ENCODE results near the gene APBB1. TPM values are rescaled to one million over a fixed set of nuclear protein-coding genes. Genes with fewer than 3 reads are reported as not detected.

Gene APBB1
- total and polyA plus RNA-seq, 2 of the 4 experiments (the other 2 are of a cell fraction), result 39.4 to 44.1 TPM

DNA sequence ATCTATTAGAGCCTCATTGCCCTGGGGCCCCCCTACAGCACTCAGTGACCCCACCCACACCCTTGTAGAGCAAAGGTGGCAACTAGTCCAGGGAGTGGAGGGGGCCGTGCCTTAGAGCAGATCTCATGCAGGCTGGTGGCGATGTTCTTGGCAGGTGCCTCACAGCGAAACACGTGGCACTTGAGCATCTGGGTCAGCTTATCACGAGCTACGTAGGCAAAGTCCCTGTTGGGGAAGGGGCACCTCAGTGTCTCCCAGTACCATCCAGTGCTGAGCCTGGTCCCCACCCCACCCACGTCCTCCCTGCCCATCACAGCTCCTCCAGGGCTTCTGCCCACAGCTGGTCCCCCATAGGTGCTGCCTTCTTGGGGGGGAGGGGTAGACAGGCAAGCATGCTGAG, 17.4 kb downstream of the APBB1 start:
- no peak for ATAC-seq (ENCODE audit: low read depth)
- no peaks in the 10 kb centered on the region for H3K27me3 ChIP-seq (ENCODE audit: control insufficient read depth, insufficient read depth, low read length)
- 94% methylated on average over 3 of the region's 7 CpGs; no CpG with 5 or more reads in 1 of the 2 experiments for WGBS, 2 experiments (ENCODE audit: extremely low coverage in 2 of 2, insufficient read length in 1 of 2)
- no TSS peak for BruUV-seq (replicated peaks)
- no peak overlapping the region for H3K9ac ChIP-seq (ENCODE audit: low read depth, low read length)
- CTCF ChIA-PET, result no interaction called here
- no peak overlapping the region for H3K4me3 ChIP-seq (ENCODE audit: insufficient read depth, low read depth, low read length)
- POLR2A ChIA-PET (ENCODE audit: unreplicated experiment), result no interaction called here
- H2AK9ac ChIP-seq (replicated peaks; ENCODE audit: low read depth, low read length, poor library complexity), result no peak overlapping the region
- no peak overlapping the region for H3K18ac ChIP-seq (ENCODE audit: low read depth, low read length)
- no peak for DNase-seq
- no peaks in the 10 kb centered on the region for H3K9me3 ChIP-seq (ENCODE audit: control insufficient read depth, insufficient read depth, low read length)
- H3K4ac ChIP-seq (ENCODE audit: low read depth, low read length), result no peak overlapping the region
- no peak overlapping the region for H4K8ac ChIP-seq (ENCODE audit: low read depth in 2 of 2, low read length in 2 of 2)
- H3K36me3 ChIP-seq (ENCODE audit: control insufficient read depth, insufficient read depth, low read length), result peaks cover 26% of the 10 kb centered on the region
- intact Hi-C loops (cut with micrococcal nuclease) (no loop called here), dilution Hi-C loops (cut with HindIII; ENCODE audit: low sequenced_read_pairs, unreplicated experiment) (no loop called here), in situ Hi-C loops (cut with MboI; ENCODE audit: low sequenced_read_pairs) (no loop called here)
- H3K9me1 ChIP-seq (ENCODE audit: insufficient read depth, low read length), result peaks cover 50% of the 10 kb centered on the region
- no peak overlapping the region for H3K4me2 ChIP-seq (ENCODE audit: low read depth, low read length)
- H3K27ac ChIP-seq (ENCODE audit: insufficient read depth, low read length), result no peak overlapping the region
- H4K20me1 ChIP-seq (ENCODE audit: insufficient read depth, low read length), result peaks cover 8% of the 10 kb centered on the region; the same call in 1 of the 2 replicates
- H2BK20ac ChIP-seq (ENCODE audit: low read depth, low read length), result no peak overlapping the region
- H2BK120ac ChIP-seq (ENCODE audit: low read depth, low read length), result no peak overlapping the region
- no peak overlapping the region for H3K14ac ChIP-seq (replicated peaks; ENCODE audit: low read depth, low read length)
- H2AFZ ChIP-seq (replicated peaks; ENCODE audit: low read length, poor library complexity), result no peak overlapping the region
- H3K23ac ChIP-seq (ENCODE audit: low read depth, low read length), result no peak overlapping the region
- no peak overlapping the region for H4K5ac ChIP-seq (ENCODE audit: low read depth, low read length)
- no peak for TF ChIP-seq RFX5 (IDR thresholded peaks at IDR 0.05; ENCODE audit: low read depth, low read length)
- no peak for TF ChIP-seq RCOR1 (IDR thresholded peaks at IDR 0.05; ENCODE audit: insufficient replicate concordance, low read length)
- no peak for TF ChIP-seq MAFK (IDR thresholded peaks at IDR 0.05; ENCODE audit: low read depth, low read length)
- TF ChIP-seq FOS (IDR thresholded peaks at IDR 0.05; ENCODE audit: low read depth, low read length), result no peak
- no peak for TF ChIP-seq MXI1 (IDR thresholded peaks at IDR 0.05; ENCODE audit: borderline replicate concordance, low read depth, low read length)
- no peak for TF ChIP-seq RAD21 (IDR thresholded peaks at IDR 0.05; ENCODE audit: low read length)
- no peak for TF ChIP-seq MAZ (IDR thresholded peaks at IDR 0.05; ENCODE audit: borderline replicate concordance, low read depth, low read length)
- no peak for TF ChIP-seq CEBPB (IDR thresholded peaks at IDR 0.05; ENCODE audit: low read depth, low read length)
- no peak for TF ChIP-seq CHD1 (IDR thresholded peaks at IDR 0.05; ENCODE audit: low read depth, low read length)
- no peak for TF ChIP-seq BHLHE40 (IDR thresholded peaks at IDR 0.05; ENCODE audit: low read depth, low read length)
- TF ChIP-seq POLR2A (IDR thresholded peaks at IDR 0.05; ENCODE audit: low read depth, low read length), result no peak
- no peak for TF ChIP-seq NFE2L2 (IDR thresholded peaks at IDR 0.05; ENCODE audit: low read depth, low read length)
- TF ChIP-seq, protein P1, sequence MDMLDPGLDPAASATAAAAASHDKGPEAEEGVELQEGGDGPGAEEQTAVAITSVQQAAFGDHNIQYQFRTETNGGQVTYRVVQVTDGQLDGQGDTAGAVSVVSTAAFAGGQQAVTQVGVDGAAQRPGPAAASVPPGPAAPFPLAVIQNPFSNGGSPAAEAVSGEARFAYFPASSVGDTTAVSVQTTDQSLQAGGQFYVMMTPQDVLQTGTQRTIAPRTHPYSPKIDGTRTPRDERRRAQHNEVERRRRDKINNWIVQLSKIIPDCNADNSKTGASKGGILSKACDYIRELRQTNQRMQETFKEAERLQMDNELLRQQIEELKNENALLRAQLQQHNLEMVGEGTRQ (IDR thresholded peaks at IDR 0.05; ENCODE audit: low read depth, low read length), result no peak
- TF ChIP-seq SMC3 (IDR thresholded peaks at IDR 0.05; ENCODE audit: low read depth, low read length), result no peak
- TF ChIP-seq, protein P2, sequence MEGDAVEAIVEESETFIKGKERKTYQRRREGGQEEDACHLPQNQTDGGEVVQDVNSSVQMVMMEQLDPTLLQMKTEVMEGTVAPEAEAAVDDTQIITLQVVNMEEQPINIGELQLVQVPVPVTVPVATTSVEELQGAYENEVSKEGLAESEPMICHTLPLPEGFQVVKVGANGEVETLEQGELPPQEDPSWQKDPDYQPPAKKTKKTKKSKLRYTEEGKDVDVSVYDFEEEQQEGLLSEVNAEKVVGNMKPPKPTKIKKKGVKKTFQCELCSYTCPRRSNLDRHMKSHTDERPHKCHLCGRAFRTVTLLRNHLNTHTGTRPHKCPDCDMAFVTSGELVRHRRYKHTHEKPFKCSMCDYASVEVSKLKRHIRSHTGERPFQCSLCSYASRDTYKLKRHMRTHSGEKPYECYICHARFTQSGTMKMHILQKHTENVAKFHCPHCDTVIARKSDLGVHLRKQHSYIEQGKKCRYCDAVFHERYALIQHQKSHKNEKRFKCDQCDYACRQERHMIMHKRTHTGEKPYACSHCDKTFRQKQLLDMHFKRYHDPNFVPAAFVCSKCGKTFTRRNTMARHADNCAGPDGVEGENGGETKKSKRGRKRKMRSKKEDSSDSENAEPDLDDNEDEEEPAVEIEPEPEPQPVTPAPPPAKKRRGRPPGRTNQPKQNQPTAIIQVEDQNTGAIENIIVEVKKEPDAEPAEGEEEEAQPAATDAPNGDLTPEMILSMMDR (conservative IDR thresholded peaks at IDR 0.05; ENCODE audit: low read depth, low read length), result no peak
- TF ChIP-seq, protein P3, sequence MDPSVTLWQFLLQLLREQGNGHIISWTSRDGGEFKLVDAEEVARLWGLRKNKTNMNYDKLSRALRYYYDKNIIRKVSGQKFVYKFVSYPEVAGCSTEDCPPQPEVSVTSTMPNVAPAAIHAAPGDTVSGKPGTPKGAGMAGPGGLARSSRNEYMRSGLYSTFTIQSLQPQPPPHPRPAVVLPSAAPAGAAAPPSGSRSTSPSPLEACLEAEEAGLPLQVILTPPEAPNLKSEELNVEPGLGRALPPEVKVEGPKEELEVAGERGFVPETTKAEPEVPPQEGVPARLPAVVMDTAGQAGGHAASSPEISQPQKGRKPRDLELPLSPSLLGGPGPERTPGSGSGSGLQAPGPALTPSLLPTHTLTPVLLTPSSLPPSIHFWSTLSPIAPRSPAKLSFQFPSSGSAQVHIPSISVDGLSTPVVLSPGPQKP (IDR thresholded peaks at IDR 0.05; ENCODE audit: borderline replicate concordance, low read depth, low read length), result no peak
- H3K4me1 ChIP-seq (ENCODE audit: control insufficient read depth, insufficient read depth, low read length), result peaks cover 17% of the 10 kb centered on the region
- no peak overlapping the region for H2BK15ac ChIP-seq (ENCODE audit: low read depth, low read length)
- no peak overlapping the region for H3K56ac ChIP-seq (ENCODE audit: extremely low read depth, insufficient read depth, low read length)
- H2BK5ac ChIP-seq (ENCODE audit: low read depth, low read length, poor library complexity, severe bottlenecking), result no peak overlapping the region
- no peak overlapping the region for H4K91ac ChIP-seq (ENCODE audit: insufficient read depth, low read depth, low read length)
- H2AK5ac ChIP-seq (ENCODE audit: low read depth, low read length), result no peak overlapping the region
- H3K79me1 ChIP-seq (ENCODE audit: low read depth in 1 of 2, low read length in 2 of 2), result peaks cover 4 to 13% of the 10 kb centered on the region in 2 experiments
